Heart right ventricle (tissue), 16 donors: ENCODE results near the gene USP5. TPM values are rescaled to one million over a fixed set of nuclear protein-coding genes. Genes with fewer than 3 reads are reported as not detected.

Experiments
- ATAC-seq, 8 donors: fragments of 200-7000 bp; cut with Tn5 transposase; one replicate each; pipeline ENCODE4 v1.9.1; 2020; ENCODE audit warnings: mild to moderate bottlenecking in 8 of 8, moderate library complexity in 8 of 8, moderate number of reproducible peaks in 1 of 8
- DNase-seq, 2 donors: peaks; one replicate each; pipeline ENCODE4 v3.0.0-alpha.2; 2020
- H3K27ac ChIP-seq, 10 donors: fragments of 200-600 bp; sonication (generic) in 2 of 10; one replicate each; pipeline versions ENCODE4 v1.5.0 to v1.8.0; 2020 to 2022; ENCODE audit warnings: mild to moderate bottlenecking in 3 of 10
- H3K27me3 ChIP-seq, 7 donors: fragments of 200-600 bp; one replicate each; pipeline ENCODE4 v1.8.0; 2021 to 2022; ENCODE audit warnings: mild to moderate bottlenecking in 2 of 7
- H3K36me3 ChIP-seq, 9 donors: fragments of 200-600 bp; sonication (generic) in 1 of 9; one replicate each; pipeline versions ENCODE4 v1.5.0 to v1.8.0; 2020 to 2022; ENCODE audit warnings: mild to moderate bottlenecking in 2 of 9
- H3K4me1 ChIP-seq, 9 donors: fragments of 200-600 bp; sonication (generic) in 1 of 9; one replicate each; pipeline versions ENCODE4 v1.5.0 to v1.8.0; 2020 to 2022; ENCODE audit warnings: mild to moderate bottlenecking in 4 of 9
- H3K4me3 ChIP-seq, 10 donors: fragments of 200-600 bp; sonication (generic) in 2 of 10; one replicate each; pipeline versions ENCODE4 v1.5.0 to v1.8.0; 2020 to 2022; ENCODE audit warnings: mild to moderate bottlenecking in 7 of 10, moderate library complexity in 2 of 10
- H3K9me3 ChIP-seq, 11 donors: fragments of 200-600 bp in 10 of 11; sonication (generic) in 2 of 11; one replicate each; pipeline versions ENCODE4 v1.5.0 to v1.8.0; 2013 to 2022; ENCODE audit warnings: mild to moderate bottlenecking in 2 of 11, control low read depth in 1 of 11, moderate library complexity in 1 of 11
- WGBS, 2 donors: extraction: QIAGEN DNeasy Blood & Tissue Kit; methylation state at CpG; one replicate each; pipeline ENCODE4 v1.1.7; 2013; ENCODE audit warnings: inconsistent platforms in 1 of 2; 5-methylcytosine and 5-hydroxymethylcytosine counted together
- intact Hi-C, 10 donors: fragments of 100-400 bp; cut with DNase I; formaldehyde crosslinking; loops; one replicate each; pipeline versions ENCODE4 v1.11.1 to v1.14.2; 2022
- polyA plus RNA-seq, 2 donors: library from polyadenylated mRNA; stranded (reverse); fragments of 200-250 nt; gene quantifications; one replicate each; pipeline ENCODE4 v1.2.3, GENCODE V29; 2013
- total RNA-seq, 10 donors: library from RNA; stranded (reverse); fragmentation: NEBNext Ultra II Directional in 3 of 10; extraction: Animal tissue kit (Norgen Biotek cat#: 25700) in 3 of 10; gene quantifications; one replicate each; pipeline versions ENCODE4 v1.2.1 to v1.2.4, GENCODE V29; 2021 to 2023
- TF ChIP-seq, protein P1 (sequence below), 9 donors: fragments of 200-600 bp; sonication (generic) in 2 of 9; IDR thresholded peaks; one replicate each; pipeline versions ENCODE4 v1.5.0 to v1.8.0; 2021 to 2022; ENCODE audit warnings: antibody characterized with exemption in 9 of 9, mild to moderate bottlenecking in 5 of 9, moderate library complexity in 1 of 9
- donor health status: Arrhythmogenic right ventricular cardiomyopathy.
- donor health status: ischemic (EF 13 %, LVEDD 7.1; RV severe dilation, severe dysfunction).
- donor health status: healthy with polysubstance abuse.
- donor health status: DM: no; HTN: yes; CAD: no.
- donor health status: DM: no; HTN: no; CAD: no.
- donor health status: ischemic (EF 25% LVEDD 6.9; RV normal size, moderate dysfunction).
- donor health status: ischemic (EF 25% LVEDD 5.7; RV mildly dilated, moderate dysfunction).
- donor health status: healthy.
- donor health status: DM: yes; HTN: yes; CAD: no.
- donor health status: Ischemic cardiomyopathy.
- donor health status: ischemic (EF 35%, LVEDD 5.7; RV mildly dilated, moderate dysfunction).
- donor health status: nonischemic (EF 11% LVEDD 7.7; RV severe dilation, severe dysfunction).
- donor health status: DM: yes; HTN: yes; CAD: no.
- donor health status: PGD.
- donor health status: ischemic (EF 29% LVEDD 5.4; RV normal size, mild dysfunction).
- donor health status: nonischemic (EF 23%, LVEDD 6.1; RV moderate dilation, normal function).

Gene USP5
- total and polyA plus RNA-seq, 12 donors = 17.6 to 95.5 (median 73.0) TPM

DNA sequence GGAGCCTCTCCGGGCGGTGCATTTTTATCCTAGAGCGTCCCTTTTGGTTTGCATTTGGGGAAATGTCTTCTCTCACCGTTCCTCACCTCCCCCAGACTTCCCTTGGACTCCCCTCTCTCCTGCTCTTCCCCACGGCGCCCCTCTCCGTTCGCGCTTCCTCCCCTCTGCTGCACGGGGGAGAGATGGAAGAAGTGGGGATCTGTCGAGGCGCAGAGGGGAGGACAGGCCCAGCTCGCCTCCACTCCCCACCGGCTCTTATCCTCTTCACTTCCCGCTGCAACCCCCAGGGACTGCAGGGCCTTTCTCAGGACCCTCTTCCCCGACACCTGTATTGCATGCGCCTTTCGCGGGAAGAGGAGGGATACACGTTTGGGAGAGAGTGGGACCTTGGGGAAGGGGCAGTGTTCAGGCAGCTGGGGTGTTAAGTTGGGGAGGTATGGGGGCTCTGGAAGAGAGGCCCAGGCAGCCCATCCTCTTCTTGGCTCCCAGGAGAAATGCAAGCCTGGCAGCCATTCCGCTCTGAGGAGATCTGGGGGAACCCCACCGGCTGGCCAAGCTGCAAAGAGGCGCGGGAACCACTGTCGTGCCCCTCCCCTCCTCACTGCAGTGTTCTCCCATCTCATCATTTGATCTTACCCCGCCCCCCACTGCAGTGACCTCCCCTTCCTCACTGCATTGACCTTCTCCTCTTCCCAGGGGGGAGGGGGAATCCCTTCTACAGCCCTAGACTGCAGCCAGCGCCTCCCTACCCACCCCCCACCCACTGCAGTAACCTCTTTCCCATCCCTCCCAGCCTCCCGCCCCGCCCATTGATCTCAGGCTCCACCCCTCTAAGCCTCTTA, 63.2 kb downstream of the USP5 start:
- H3K4me1 ChIP-seq = peaks cover 0 to 23% (median 16%) of the 10 kb centered on the region in 9 donors
- peak overlapping the region; percentile 50 to 78 (median 72) for H3K4me3 ChIP-seq
- H3K36me3 ChIP-seq = peaks cover 0 to 21% (median 0%) of the 10 kb centered on the region in 9 donors
- TF ChIP-seq, protein P1, sequence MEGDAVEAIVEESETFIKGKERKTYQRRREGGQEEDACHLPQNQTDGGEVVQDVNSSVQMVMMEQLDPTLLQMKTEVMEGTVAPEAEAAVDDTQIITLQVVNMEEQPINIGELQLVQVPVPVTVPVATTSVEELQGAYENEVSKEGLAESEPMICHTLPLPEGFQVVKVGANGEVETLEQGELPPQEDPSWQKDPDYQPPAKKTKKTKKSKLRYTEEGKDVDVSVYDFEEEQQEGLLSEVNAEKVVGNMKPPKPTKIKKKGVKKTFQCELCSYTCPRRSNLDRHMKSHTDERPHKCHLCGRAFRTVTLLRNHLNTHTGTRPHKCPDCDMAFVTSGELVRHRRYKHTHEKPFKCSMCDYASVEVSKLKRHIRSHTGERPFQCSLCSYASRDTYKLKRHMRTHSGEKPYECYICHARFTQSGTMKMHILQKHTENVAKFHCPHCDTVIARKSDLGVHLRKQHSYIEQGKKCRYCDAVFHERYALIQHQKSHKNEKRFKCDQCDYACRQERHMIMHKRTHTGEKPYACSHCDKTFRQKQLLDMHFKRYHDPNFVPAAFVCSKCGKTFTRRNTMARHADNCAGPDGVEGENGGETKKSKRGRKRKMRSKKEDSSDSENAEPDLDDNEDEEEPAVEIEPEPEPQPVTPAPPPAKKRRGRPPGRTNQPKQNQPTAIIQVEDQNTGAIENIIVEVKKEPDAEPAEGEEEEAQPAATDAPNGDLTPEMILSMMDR (IDR thresholded peaks at IDR 0.05) = no peak
- ATAC-seq (peak in 5 of 8 donors; percentile 1 to 19 (median 10)), DNase-seq (no peak)
- H3K9me3 ChIP-seq = no peaks in the 10 kb centered on the region
- intact Hi-C loops = no loop called here
- peak overlapping the region in 8 of 10 donors; percentile 58 to 87 (median 69) for H3K27ac ChIP-seq
- WGBS, 2 donors = 25 to 26% methylated on average over 29 of the region's 29 CpGs
- peaks cover 0 to 39% (median 0%) of the 10 kb centered on the region in 7 donors for H3K27me3 ChIP-seq

DNA sequence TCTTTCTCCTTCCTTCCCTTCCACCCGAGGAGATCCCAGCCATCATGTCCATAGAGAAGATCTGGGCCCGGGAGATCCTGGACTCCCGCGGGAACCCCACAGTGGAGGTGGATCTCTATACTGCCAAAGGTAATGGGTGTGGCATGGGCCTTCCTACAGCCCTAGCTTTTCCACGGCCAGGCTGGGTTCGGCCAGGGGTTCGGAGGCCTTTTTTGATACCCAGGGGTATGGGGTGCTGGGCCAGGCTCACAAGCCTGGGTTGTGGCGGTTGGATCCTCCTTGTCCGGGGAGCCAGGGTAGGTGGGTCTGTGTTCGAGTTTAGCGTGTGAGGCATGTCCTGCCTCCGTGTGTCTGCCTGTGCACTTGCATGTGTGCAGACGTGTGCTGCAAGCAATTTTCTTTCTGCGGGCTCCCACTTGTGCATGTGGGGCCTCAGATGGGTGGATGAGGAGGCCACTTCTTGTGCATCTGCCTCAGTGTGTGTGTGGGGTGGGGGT, 63.9 kb downstream of the USP5 start:
- TF ChIP-seq, protein P1 (IDR thresholded peaks at IDR 0.05) = no peak
- peaks cover 0 to 21% (median 0%) of the 10 kb centered on the region in 9 donors for H3K36me3 ChIP-seq
- ATAC-seq = no peak
- peaks cover 0 to 39% (median 0%) of the 10 kb centered on the region in 7 donors for H3K27me3 ChIP-seq
- H3K4me1 ChIP-seq = peaks cover 0 to 23% (median 16%) of the 10 kb centered on the region in 9 donors
- peak overlapping the region in 1 of 10 donors; percentile 73 for H3K4me3 ChIP-seq
- WGBS, 2 donors = 75 to 86% methylated on average over 14 of the region's 14 CpGs
- intact Hi-C loops = no loop called here
- DNase-seq = peak in 1 of 2 donors; percentile 36
- H3K27ac ChIP-seq = no peak overlapping the region
- H3K9me3 ChIP-seq = no peaks in the 10 kb centered on the region

Other genes with a start within 250 kb of the USP5 start
- 100 to 1,000 TPM; 125 to 201 (median 153) TPM for gene CHD4, start 244.8 kb upstream of the USP5 start, total RNA-seq
- 100 to 1,000 TPM; 129 to 265 TPM for gene CHD4, start 244.8 kb upstream of the USP5 start, polyA plus RNA-seq
- gene LPAR5, start 216.2 kb upstream of the USP5 start, total RNA-seq = 10 to 100 TPM in 1 of 10 donors, 1 to 10 TPM in 9; 2.1 to 10.0 (median 4.4) TPM
- gene LPAR5, start 216.2 kb upstream of the USP5 start, polyA plus RNA-seq = 1 to 10 TPM; 1.7 to 4.4 TPM
- gene ACRBP, start 204.7 kb upstream of the USP5 start, total RNA-seq = 1 to 10 TPM in 4 of 10 donors, under 1 TPM in 5, not detected in 1; 0.25 to 4.1 (median 0.79) TPM
- under 1 TPM; 0.29 to 0.43 TPM for gene ACRBP, start 204.7 kb upstream of the USP5 start, polyA plus RNA-seq
- 10 to 100 TPM; 17.7 to 32.5 (median 22.6) TPM for gene ING4, start 189.0 kb upstream of the USP5 start, total RNA-seq
- gene ING4, start 189.0 kb upstream of the USP5 start, polyA plus RNA-seq = 10 to 100 TPM; 20.0 to 25.5 TPM
- gene ZNF384, start 162.8 kb upstream of the USP5 start, total RNA-seq = 10 to 100 TPM; 25.1 to 36.0 (median 29.0) TPM
- 10 to 100 TPM; 17.6 to 23.7 TPM for gene ZNF384, start 162.8 kb upstream of the USP5 start, polyA plus RNA-seq
- under 1 TPM in 4 of 10 donors, not detected in 6; 0.12 to 0.54 (median 0.25) TPM for gene PIANP, start 151.3 kb upstream of the USP5 start, total RNA-seq
- gene PIANP, start 151.3 kb upstream of the USP5 start, polyA plus RNA-seq = under 1 TPM; 0.22 to 0.58 TPM
- 10 to 100 TPM; 67.4 to 89.8 (median 77.9) TPM for gene COPS7A, start 128.1 kb upstream of the USP5 start, total RNA-seq
- 10 to 100 TPM; 31.1 to 91.5 TPM for gene COPS7A, start 128.1 kb upstream of the USP5 start, polyA plus RNA-seq
- 100 to 1,000 TPM; 135 to 182 (median 148) TPM for gene MLF2, start 99.0 kb upstream of the USP5 start, total RNA-seq
- 100 to 1,000 TPM; 108 to 197 TPM for gene MLF2, start 99.0 kb upstream of the USP5 start, polyA plus RNA-seq
- 100 to 1,000 TPM in 5 of 10 donors, 10 to 100 TPM in 5; 73.3 to 194 (median 96.0) TPM for gene PTMS, start 85.8 kb upstream of the USP5 start, total RNA-seq
- gene PTMS, start 85.8 kb upstream of the USP5 start, polyA plus RNA-seq = 100 to 1,000 TPM; 289 to 361 TPM
- gene LAG3, start 79.6 kb upstream of the USP5 start, total RNA-seq = 1 to 10 TPM in 1 of 10 donors, under 1 TPM in 7, not detected in 2; 0.16 to 2.1 (median 0.26) TPM
- 1 to 10 TPM in 1 of 2 donors, under 1 TPM in 1; 0.13 to 1.2 TPM for gene LAG3, start 79.6 kb upstream of the USP5 start, polyA plus RNA-seq
- gene CD4, start 62.6 kb upstream of the USP5 start, total RNA-seq = 10 to 100 TPM in 2 of 10 donors, 1 to 10 TPM in 8; 2.8 to 44.3 (median 5.0) TPM
- 1 to 10 TPM; 2.6 to 3.2 TPM for gene CD4, start 62.6 kb upstream of the USP5 start, polyA plus RNA-seq
- gene GPR162, start 30.3 kb upstream of the USP5 start, total RNA-seq = 1 to 10 TPM; 1.8 to 5.7 (median 3.8) TPM
- gene GPR162, start 30.3 kb upstream of the USP5 start, polyA plus RNA-seq = 10 to 100 TPM in 1 of 2 donors, 1 to 10 TPM in 1; 7.0 to 16.8 TPM
- gene P3H3, start 23.7 kb upstream of the USP5 start, total RNA-seq = 10 to 100 TPM in 9 of 10 donors, 1 to 10 TPM in 1; 6.4 to 24.6 (median 16.0) TPM
- gene P3H3, start 23.7 kb upstream of the USP5 start, polyA plus RNA-seq = 10 to 100 TPM; 12.5 to 37.8 TPM
- gene GNB3, start 11.2 kb upstream of the USP5 start, total RNA-seq = 10 to 100 TPM in 2 of 10 donors, 1 to 10 TPM in 8; 2.4 to 14.6 (median 7.5) TPM
- gene GNB3, start 11.2 kb upstream of the USP5 start, polyA plus RNA-seq = 10 to 100 TPM in 1 of 2 donors, 1 to 10 TPM in 1; 1.9 to 15.0 TPM
- gene CDCA3, start 864 bp upstream of the USP5 start, total RNA-seq = 1 to 10 TPM in 3 of 10 donors, under 1 TPM in 6, not detected in 1; 0.22 to 4.0 (median 0.55) TPM
- gene CDCA3, start 864 bp upstream of the USP5 start, polyA plus RNA-seq = 1 to 10 TPM in 1 of 2 donors, under 1 TPM in 1; 0.45 to 1.5 TPM
- 1,000 to 10,000 TPM in 1 of 10 donors, 100 to 1,000 TPM in 9; 739 to 1,044 (median 839) TPM for gene TPI1, start 15.4 kb downstream of the USP5 start, total RNA-seq
- gene TPI1, start 15.4 kb downstream of the USP5 start, polyA plus RNA-seq = 1,000 to 10,000 TPM in 1 of 2 donors, 100 to 1,000 TPM in 1; 367 to 1,432 TPM
- gene SPSB2, start 21.2 kb downstream of the USP5 start, total RNA-seq = 1 to 10 TPM; 2.0 to 5.6 (median 3.4) TPM
- gene SPSB2, start 21.2 kb downstream of the USP5 start, polyA plus RNA-seq = 1 to 10 TPM; 5.4 to 5.6 TPM
- 10 to 100 TPM in 6 of 10 donors, 1 to 10 TPM in 4; 6.5 to 16.1 (median 11.0) TPM for gene LRRC23, start 52.7 kb downstream of the USP5 start, total RNA-seq
- gene LRRC23, start 52.7 kb downstream of the USP5 start, polyA plus RNA-seq = 10 to 100 TPM; 12.6 to 16.6 TPM
- gene ENO2, start 62.4 kb downstream of the USP5 start, total RNA-seq = 10 to 100 TPM in 8 of 10 donors, 1 to 10 TPM in 2; 6.3 to 68.4 (median 14.4) TPM
- gene ENO2, start 62.4 kb downstream of the USP5 start, polyA plus RNA-seq = 10 to 100 TPM; 19.2 to 19.3 TPM
- 10 to 100 TPM; 54.7 to 96.7 (median 65.8) TPM for gene ATN1, start 75.8 kb downstream of the USP5 start, total RNA-seq
- 10 to 100 TPM; 48.7 to 92.5 TPM for gene ATN1, start 75.8 kb downstream of the USP5 start, polyA plus RNA-seq
- not detected for gene RNU7-1, start 91.7 kb downstream of the USP5 start, total RNA-seq
- gene RNU7-1, start 91.7 kb downstream of the USP5 start, polyA plus RNA-seq = not detected
- 100 to 1,000 TPM; 134 to 213 (median 167) TPM for gene C12orf57, start 91.9 kb downstream of the USP5 start, total RNA-seq
- 100 to 1,000 TPM; 182 to 654 TPM for gene C12orf57, start 91.9 kb downstream of the USP5 start, polyA plus RNA-seq
- gene PTPN6, start 99.2 kb downstream of the USP5 start, total RNA-seq = 10 to 100 TPM in 2 of 10 donors, 1 to 10 TPM in 8; 2.9 to 32.5 (median 5.3) TPM
- 10 to 100 TPM in 1 of 2 donors, 1 to 10 TPM in 1; 8.1 to 12.1 TPM for gene PTPN6, start 99.2 kb downstream of the USP5 start, polyA plus RNA-seq
- gene PHB2, start 118.5 kb downstream of the USP5 start, total RNA-seq = 100 to 1,000 TPM; 139 to 203 (median 160) TPM
- gene PHB2, start 118.5 kb downstream of the USP5 start, polyA plus RNA-seq = 100 to 1,000 TPM; 102 to 178 TPM
- gene EMG1, start 118.8 kb downstream of the USP5 start, total RNA-seq = 10 to 100 TPM; 33.5 to 42.1 (median 38.3) TPM
- 10 to 100 TPM; 13.8 to 31.4 TPM for gene EMG1, start 118.8 kb downstream of the USP5 start, polyA plus RNA-seq
- gene LPCAT3, start 166.3 kb downstream of the USP5 start, total RNA-seq = 10 to 100 TPM; 19.9 to 65.8 (median 34.1) TPM
- gene LPCAT3, start 166.3 kb downstream of the USP5 start, polyA plus RNA-seq = 10 to 100 TPM; 36.4 to 41.2 TPM
- gene C1S, start 208.6 kb downstream of the USP5 start, total RNA-seq = 100 to 1,000 TPM in 3 of 10 donors, 10 to 100 TPM in 7; 25.1 to 151 (median 51.6) TPM
- gene C1S, start 208.6 kb downstream of the USP5 start, polyA plus RNA-seq = 10 to 100 TPM; 53.4 to 64.9 TPM
- gene C1R, start 240.3 kb downstream of the USP5 start, total RNA-seq = 100 to 1,000 TPM in 4 of 10 donors, 10 to 100 TPM in 6; 19.9 to 238 (median 59.0) TPM
- gene C1R, start 240.3 kb downstream of the USP5 start, polyA plus RNA-seq = 100 to 1,000 TPM in 1 of 2 donors, 10 to 100 TPM in 1; 73.0 to 209 TPM